Activated T-helper 9 cell treated with anti-CD3 and anti-CD28 coated beads, Interleukin-2, amount 50 U/mL, for 16 hours (primary cell): Measurements from ENCODE around the gene RAI1.
"Not testable (repeated sequence)": the region's sequence is repeated elsewhere in the genome, so short reads cannot be mapped to it uniquely, and the experiment has no call there.

Source experiments
- DNase-seq: peaks from one replicate; pipeline ENCODE4 v3.0.0-alpha.2; 2020; ENCODE audit warnings: low read depth

Gene RAI1

DNA sequence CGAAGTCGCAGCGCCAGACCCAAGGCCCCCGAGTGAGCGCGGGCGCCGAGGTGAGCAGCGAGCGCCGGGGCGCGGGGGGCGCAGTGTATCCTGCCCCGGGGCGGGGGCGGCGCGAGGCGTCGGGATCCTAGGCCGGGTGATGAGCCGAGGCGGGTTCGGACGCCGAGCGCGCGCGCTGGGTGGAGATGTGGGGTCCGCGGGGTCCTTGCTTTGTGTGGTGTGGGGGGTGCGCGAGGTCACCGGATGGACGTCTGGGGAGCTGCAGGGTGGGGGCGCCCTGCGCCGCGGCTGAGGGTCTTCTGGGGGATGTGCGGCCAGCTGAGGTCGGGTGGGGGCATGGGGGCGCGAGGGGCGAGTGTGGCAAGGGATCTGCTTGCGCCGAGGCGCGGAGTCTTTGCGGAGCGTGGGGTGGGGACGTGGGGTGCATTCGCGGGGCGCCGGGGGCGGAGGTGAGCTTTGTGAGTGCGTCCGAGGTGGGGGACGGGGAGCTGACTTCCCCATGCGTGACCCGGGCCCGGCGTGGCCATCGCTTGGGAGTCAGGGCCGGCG, 560 bp downstream of the RAI1 start:
- no peak for DNase-seq

DNA sequence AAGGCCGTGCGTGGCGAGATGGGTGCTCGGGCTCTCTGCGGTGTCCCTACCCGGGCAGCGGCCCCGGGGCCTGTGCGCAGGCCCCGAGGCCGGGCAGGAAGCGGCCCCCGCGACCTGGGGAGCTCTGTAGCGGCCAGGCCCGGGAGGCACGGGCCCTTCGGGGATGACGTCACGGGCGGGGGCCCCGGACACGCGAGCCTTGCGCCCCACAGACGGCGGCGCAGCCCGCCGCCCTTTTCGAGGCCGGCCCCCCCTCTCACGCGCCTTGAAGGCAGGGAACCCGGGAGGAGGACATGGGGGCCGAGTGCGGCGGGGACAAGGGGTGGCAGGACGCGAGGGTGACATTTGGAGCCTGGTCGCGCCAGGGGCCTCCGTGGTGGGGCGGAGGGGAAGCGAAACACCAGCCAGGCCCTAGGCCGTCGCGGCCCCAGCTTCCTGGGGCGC, 1.1 kb downstream of the RAI1 start:
- DNase-seq = peak; percentile 25

GRCh38 chr17:17682737-17683680, 1.8 kb downstream of the RAI1 start:
- DNase-seq = peak; percentile 50

DNA sequence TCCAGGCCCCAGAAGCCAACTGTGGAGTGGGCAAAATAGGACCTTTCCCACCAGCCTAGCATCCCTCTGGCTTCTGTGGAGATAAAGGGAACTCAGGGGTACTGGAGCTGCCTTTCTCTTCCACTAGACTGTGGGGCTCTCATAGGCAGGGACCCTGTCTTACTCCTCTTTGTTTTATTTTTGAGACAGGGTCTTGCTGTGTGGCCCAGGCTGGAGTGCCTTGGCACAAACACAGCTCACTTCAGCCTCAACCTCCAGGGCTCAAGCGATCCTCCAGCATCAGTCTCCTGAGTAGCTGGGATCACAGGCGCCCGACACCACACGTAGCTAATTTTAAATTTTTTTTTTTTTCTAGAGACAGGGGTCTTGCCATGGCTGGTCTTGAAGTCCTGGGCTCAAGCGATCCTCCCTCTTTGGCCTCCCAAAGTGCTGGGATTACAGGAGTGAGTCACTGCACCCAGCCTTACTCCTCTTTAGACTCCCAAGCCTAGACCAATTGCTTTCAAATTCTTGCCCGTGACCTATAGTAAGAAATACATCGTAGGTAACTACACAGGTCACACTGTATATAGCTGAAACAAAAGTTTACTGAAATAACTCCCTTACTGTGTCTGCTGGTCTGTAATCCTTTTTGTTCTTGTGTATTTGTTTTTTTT, 2.6 kb downstream of the RAI1 start:
- DNase-seq = no peak

DNA sequence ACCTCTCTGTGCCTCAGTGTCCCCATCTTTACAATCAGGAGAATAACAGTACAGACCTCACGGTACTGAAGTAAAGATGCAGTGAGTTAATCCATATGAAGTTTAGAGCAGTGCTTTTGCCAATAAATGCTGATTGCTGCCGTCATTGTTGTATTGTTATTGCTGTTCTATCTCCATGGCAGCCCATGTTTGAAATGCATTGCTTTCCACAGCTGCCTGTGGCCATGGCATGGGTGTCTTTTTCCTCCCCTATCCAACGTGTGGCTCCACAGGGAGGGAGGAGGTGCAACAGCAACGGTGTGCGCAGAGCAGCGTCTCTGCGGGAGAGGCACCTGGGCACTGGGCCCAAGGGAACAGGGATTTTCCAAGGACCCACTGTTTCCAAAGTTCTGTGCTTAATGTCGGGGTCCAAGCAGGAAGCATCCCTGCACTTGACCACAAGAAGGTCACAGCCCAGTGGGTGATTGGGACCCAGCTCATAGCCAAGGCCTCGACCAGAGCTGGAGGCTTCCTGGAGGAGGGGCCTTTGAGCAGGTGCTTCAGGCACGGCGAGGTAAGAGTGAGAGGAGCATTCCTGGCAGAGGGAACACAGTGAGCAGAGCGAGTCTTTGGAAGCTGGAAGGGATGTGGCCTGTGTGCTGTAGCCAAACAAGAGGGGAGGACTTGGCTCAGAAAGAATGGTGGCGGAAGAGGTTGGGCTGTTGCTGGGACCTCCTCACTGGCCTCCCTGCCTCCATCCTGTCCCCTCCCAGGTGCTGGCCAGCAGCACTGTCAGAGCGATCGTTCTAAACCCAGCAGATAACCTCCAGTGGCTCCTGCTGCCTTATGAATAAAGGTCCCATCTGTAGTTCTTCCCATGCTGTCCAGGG, 3.9 kb downstream of the RAI1 start:
- DNase-seq = no peak

- DNase-seq = no peak
These were observed 4.6 kb downstream of the RAI1 start for GRCh38 chr17:17685775-17686291.

DNA sequence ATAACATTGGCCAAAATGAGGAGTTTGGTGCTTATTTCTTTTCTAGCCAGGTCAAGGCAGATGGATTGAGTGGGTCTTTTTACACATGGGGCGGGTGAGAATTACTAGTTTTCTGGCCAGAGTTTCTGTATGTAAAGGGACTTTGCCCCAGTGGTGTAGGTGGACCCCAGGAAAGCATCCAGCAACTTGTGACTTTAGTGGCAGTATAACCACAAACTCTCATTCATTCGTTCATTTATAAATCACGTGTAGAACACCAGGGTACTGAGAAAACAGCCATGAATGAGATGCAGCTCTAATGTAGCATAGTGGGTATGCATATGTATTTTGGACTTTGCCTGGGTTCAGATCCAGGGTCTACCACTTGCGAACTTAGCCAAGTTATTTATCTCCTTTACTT, 8.1 kb downstream of the RAI1 start:
- DNase-seq = no peak

DNA sequence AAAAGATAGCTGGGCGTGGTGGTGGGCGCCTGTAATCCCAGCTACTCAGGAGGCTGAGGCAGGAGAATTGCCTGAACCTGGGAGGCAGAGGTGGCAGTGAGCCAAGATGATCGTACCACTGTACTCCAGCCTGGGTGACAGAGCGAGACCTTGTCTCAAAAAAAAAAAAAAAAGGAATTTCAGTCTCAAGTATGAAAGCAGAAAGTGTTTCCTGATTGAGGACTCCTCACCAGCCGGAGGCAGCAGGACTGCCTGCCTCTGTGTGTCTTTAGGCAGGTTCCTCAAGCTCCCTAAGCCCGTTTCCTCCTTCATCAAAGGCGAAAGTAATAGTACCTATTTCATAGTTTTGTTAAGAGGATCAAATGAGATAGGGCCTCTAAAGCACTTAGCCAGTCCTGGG, 9.0 kb downstream of the RAI1 start:
- DNase-seq = not testable (repeated sequence)

- DNase-seq = no peak
These were observed 10.4 kb downstream of the RAI1 start for GRCh38 chr17:17691468-17692263.

- no peak for DNase-seq
These were observed 11.3 kb downstream of the RAI1 start for GRCh38 chr17:17692353-17693252.

- no peak for DNase-seq
These were observed 12.3 kb downstream of the RAI1 start for GRCh38 chr17:17693253-17694168.

DNA sequence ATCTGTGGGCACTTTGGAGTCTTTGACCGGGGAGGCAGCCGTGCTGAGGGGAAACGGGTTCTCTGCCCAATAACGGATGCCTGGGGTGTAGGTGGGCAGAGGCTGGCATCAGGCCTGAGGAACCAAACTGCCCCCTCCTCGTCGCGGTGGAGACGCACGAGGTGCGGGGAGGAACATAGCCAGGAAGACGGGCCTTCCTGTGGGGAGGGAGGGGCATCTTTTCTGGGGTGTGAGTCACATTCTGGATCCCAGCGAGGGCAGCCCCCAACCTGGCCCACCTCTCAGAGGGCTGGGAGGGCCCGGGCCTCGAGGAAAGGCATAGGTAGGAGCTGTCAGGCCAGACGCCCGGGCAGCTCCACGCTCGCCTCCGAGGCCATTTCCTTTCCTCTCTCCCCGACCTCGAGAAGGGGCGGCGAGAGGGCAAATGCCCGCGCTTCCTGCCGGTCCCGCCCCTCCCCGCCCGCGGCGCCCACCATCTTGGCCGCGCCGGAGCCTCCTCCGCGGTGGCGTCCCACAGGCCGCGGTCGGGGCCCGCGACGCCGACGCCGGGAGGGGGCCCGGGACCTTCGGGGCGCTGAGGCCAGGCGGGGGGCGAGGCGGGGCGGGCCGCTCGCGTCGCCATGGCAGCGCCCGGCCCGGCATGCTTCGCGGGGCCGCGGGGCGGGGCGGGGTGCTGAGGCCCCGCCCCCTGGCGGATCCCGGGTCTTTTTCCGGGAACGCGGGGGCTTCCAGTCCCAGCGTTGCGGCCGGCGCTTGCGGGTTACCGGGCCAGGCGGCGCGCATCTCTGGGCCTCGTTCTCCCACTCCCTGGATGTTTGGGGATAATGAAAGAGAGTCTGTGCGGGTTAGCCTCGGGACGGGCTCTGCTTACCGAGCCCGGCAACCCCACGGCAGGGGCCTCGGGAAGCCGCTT, 13.2 kb downstream of the RAI1 start:
- peak; percentile 65 for DNase-seq

GRCh38 chr17:17696085-17696484, 14.8 kb downstream of the RAI1 start:
- DNase-seq = no peak

- DNase-seq = no peak
These were observed 15.8 kb downstream of the RAI1 start for GRCh38 chr17:17696882-17697633.

- DNase-seq = no peak
These were observed 17.1 kb downstream of the RAI1 start for GRCh38 chr17:17698371-17698770.

- no peak for DNase-seq
These were observed 17.7 kb downstream of the RAI1 start for GRCh38 chr17:17698869-17699351.

DNA sequence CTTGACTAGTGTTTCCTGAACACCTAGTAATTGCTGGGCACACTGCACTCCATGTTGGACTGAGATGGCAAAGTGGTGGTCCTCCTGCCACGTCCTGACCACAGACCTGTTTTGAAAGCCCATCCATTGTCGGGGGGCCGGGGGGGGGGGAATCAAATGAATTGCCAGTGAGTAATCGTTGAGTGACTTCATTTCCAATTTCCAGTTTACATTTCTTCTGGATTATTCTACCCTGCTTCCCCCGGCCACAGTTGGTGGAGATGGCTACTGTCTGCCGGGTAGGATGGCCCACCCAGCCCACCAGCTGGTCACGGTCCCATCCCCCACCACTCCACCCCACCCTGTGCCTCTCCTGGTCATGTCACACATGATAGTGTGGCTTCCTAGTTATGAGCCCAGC, 18.2 kb downstream of the RAI1 start:
- DNase-seq = no peak
